Breast epithelium (tissue), 3 donors: ENCODE data around the gene RALGPS1.

Experiments
- POLR2A ChIP-seq: fragments of 450-650 bp; IDR thresholded peaks from one replicate; pipeline ENCODE4 v1.6.1; 2016; ENCODE audit warnings: antibody characterized with exemption, mild to moderate bottlenecking, moderate library complexity
- TF ChIP-seq, protein P1 (sequence below), 3 donors: fragments of 450-650 bp; IDR thresholded peaks; one replicate each; pipeline ENCODE4 v1.5.1; 2016 to 2017; ENCODE audit warnings: antibody characterized with exemption in 3 of 3, mild to moderate bottlenecking in 3 of 3, moderate library complexity in 3 of 3

DNA sequence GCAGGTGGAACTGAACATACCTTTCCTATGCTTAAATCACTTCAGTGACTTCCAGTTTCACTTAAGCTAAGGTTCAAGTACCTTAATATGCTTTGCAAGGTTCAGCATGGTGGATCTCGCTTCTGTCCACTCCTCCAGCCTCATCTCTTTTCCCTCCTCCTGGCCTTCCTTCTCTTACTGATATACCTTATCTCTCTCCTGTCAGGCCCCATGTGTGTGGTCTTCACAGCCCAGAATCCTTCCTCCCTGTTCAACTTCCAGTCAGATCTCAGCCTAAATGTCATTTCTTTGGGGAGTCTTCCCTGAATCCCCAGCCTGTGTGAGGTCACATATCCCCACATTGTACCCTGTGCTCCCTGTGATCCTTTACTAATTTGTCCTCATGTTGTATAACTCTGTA, 120.1 kb downstream of the RALGPS1 start:
- TF ChIP-seq, protein P1, sequence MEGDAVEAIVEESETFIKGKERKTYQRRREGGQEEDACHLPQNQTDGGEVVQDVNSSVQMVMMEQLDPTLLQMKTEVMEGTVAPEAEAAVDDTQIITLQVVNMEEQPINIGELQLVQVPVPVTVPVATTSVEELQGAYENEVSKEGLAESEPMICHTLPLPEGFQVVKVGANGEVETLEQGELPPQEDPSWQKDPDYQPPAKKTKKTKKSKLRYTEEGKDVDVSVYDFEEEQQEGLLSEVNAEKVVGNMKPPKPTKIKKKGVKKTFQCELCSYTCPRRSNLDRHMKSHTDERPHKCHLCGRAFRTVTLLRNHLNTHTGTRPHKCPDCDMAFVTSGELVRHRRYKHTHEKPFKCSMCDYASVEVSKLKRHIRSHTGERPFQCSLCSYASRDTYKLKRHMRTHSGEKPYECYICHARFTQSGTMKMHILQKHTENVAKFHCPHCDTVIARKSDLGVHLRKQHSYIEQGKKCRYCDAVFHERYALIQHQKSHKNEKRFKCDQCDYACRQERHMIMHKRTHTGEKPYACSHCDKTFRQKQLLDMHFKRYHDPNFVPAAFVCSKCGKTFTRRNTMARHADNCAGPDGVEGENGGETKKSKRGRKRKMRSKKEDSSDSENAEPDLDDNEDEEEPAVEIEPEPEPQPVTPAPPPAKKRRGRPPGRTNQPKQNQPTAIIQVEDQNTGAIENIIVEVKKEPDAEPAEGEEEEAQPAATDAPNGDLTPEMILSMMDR (IDR thresholded peaks at IDR 0.05) = no peak
- TF ChIP-seq POLR2A = no peak
